SK-N-MC (cell line): ENCODE measurements around the gene PRLHR.
"Not testable (repeated sequence)": the region's sequence is repeated elsewhere in the genome, so short reads cannot be mapped to it uniquely, and the experiment has no call there.

ENCODE experiments used
- DNase-seq: peaks from one replicate; pipeline ENCODE4 v3.0.0-alpha.2; 2011; ENCODE audit warnings: low read depth, low spot score
- H3K27ac ChIP-seq: fragments of 200-600 bp; sonication (generic); 2 replicates; pipeline ENCODE4 v1.5.1; 2016; ENCODE audit warnings: mixed run types
- H3K36me3 ChIP-seq: fragments of 200-600 bp; sonication (generic); 2 replicates; pipeline ENCODE4 v1.6.1; 2017; ENCODE audit warnings: antibody characterized with exemption, low read length, mixed read lengths; ENCODE audit not compliant: insufficient read depth
- H3K4me3 ChIP-seq: fragments of 200-600 bp; sonication (generic); 2 replicates; pipeline ENCODE4 v1.5.1; 2016
- H3K9ac ChIP-seq: fragments of 200-600 bp; sonication (generic); 2 replicates; pipeline ENCODE4 v1.8.0; 2017; ENCODE audit warnings: mixed run types, mixed read lengths; ENCODE audit not compliant: insufficient read length
- H3K9me3 ChIP-seq: fragments of 200-600 bp; sonication (generic); 2 replicates; pipeline ENCODE4 v1.6.1; 2017; ENCODE audit warnings: low read depth, mild to moderate bottlenecking, antibody characterized with exemption, low read length, moderate library complexity, mixed read lengths
- EZH2 ChIP-seq: fragments of 200-600 bp; sonication (generic); IDR thresholded peaks from one replicate; pipeline ENCODE4 v1.6.1; 2017; ENCODE audit warnings: antibody characterized with exemption
- FOXP2 ChIP-seq: optimal IDR thresholded peaks from 2 replicates; pipeline ENCODE3; 2011; ENCODE audit warnings: mild to moderate bottlenecking, moderate library complexity; ENCODE audit not compliant: insufficient read depth; ENCODE audit errors: extremely low read length, control extremely low read depth
- POLR2AphosphoS5 ChIP-seq: IDR thresholded peaks from 2 replicates; pipeline ENCODE4 v1.6.1; 2012; ENCODE audit warnings: mild to moderate bottlenecking, low read depth, low read length, borderline replicate concordance

The PRLHR gene

GRCh38 chr10:118625504-118625903 is 30.1 kb upstream of the PRLHR start:
- H3K4me3 ChIP-seq: no peak overlapping the region
- H3K36me3 ChIP-seq: no peaks in the 10 kb centered on the region
- DNase-seq: no peak
- no peak overlapping the region for H3K9ac ChIP-seq
- H3K9me3 ChIP-seq: no peaks in the 10 kb centered on the region
- no peak for TF ChIP-seq FOXP2
- no peak for TF ChIP-seq EZH2
- TF ChIP-seq POLR2AphosphoS5: no peak
- no peak overlapping the region for H3K27ac ChIP-seq

DNA sequence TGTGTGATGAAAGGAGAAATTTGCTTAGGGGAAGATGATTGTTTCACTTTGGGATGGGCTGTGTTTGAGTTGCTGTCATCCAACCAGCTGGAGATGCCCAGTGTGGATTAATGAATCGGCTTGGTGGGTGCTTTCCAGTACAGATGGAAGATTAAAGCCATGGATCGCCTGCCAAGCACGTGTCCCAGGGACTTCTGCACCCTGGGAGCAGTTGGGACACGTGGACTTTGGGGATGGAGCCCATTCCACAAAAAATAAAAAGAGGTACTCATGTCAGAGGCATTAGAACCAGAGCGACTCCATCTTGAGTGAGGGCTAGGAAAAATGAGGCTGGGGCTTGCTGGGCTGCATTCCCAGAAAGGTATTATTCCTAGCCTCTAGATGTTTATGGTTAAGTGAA is 29.3 kb upstream of the PRLHR start:
- TF ChIP-seq EZH2 (no peak), FOXP2 (no peak), POLR2AphosphoS5 (no peak)
- Histone ChIP-seq H3K9me3 (no peaks in the 10 kb centered on the region), H3K27ac (no peak overlapping the region), H3K36me3 (no peaks in the 10 kb centered on the region), H3K4me3 (no peak overlapping the region), H3K9ac (no peak overlapping the region)
- no peak for DNase-seq

DNA sequence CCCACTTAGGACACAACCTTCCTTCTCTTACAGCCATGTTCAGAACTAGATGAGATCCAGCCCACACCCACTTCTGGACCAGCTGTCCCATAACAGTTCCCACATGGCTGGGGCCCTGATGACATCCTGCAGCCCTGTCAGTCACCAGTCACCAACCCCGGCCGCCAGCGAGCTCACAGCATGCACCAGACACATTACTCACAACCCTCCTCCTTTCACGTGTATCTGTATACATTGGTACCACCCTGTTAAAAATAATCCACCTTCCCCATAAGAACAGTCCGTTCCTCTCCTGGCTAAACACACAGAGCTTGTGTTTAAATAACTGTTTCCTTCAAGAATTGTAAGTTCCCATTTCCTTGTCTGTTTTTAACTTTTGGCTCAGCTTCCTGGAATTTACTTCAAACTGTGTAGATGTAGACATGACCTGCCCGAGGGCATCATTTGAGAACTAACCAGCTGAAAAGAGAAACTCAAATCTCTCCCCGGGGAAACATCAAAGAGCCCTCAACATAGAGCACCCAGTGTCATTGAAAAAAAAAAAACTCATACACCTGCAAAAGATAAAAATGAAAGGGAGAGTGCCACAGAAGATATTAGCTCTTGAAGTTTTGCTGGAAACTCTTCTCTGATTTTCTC is 26.0 kb upstream of the PRLHR start:
- H3K9me3 ChIP-seq: no peaks in the 10 kb centered on the region
- no peak overlapping the region for H3K27ac ChIP-seq
- no peak overlapping the region for H3K4me3 ChIP-seq
- TF ChIP-seq EZH2: no peak
- no peak for TF ChIP-seq FOXP2
- no peak for TF ChIP-seq POLR2AphosphoS5
- DNase-seq: peak; percentile 3
- no peaks in the 10 kb centered on the region for H3K36me3 ChIP-seq
- no peak overlapping the region for H3K9ac ChIP-seq

DNA sequence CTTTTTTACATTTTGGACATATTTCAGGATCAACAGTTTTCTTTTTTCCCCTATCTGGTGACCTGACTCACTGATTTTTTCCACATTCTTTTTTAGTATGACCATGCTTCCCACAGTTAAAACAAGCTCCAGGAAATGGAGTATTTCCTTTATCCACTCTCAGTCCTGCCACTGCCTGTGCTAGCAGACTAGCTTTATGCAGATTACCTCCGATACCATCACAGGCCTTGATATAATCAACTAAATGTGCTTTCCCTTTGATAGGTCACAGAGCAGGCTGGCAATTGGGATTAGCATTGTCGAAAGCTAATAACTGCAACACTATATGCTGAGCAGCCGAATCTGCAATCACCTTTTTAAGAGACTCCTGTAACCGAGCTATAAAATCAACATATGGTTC is 18.4 kb upstream of the PRLHR start:
- not testable (repeated sequence) for H3K27ac ChIP-seq, H3K9me3 ChIP-seq, DNase-seq, H3K9ac ChIP-seq, H3K36me3 ChIP-seq, H3K4me3 ChIP-seq

- Histone ChIP-seq H3K27ac (no peak overlapping the region), H3K36me3 (no peaks in the 10 kb centered on the region), H3K4me3 (no peak overlapping the region), H3K9me3 (no peaks in the 10 kb centered on the region), H3K9ac (no peak overlapping the region)
- DNase-seq: no peak
- TF ChIP-seq POLR2AphosphoS5: no peak
- TF ChIP-seq EZH2: no peak
- TF ChIP-seq FOXP2: no peak
Observed at GRCh38 chr10:118610577-118610976, 15.1 kb upstream of the PRLHR start.

GRCh38 chr10:118607768-118608354 is 12.4 kb upstream of the PRLHR start:
- no peak overlapping the region for H3K9ac ChIP-seq
- DNase-seq: no peak
- H3K36me3 ChIP-seq: no peaks in the 10 kb centered on the region

GRCh38 chr10:118605694-118606093 is 10.2 kb upstream of the PRLHR start:
- no peak for DNase-seq
- Histone ChIP-seq H3K9me3 (no peaks in the 10 kb centered on the region), H3K9ac (no peak overlapping the region), H3K36me3 (no peaks in the 10 kb centered on the region), H3K4me3 (no peak overlapping the region), H3K27ac (no peak overlapping the region)
- TF ChIP-seq FOXP2: no peak
- TF ChIP-seq EZH2: no peak
- TF ChIP-seq POLR2AphosphoS5: no peak

More at GRCh38 chr10:118607768-118608354, 12.4 kb upstream of the PRLHR start:
- no peak for TF ChIP-seq EZH2
- no peak for TF ChIP-seq FOXP2
- TF ChIP-seq POLR2AphosphoS5: no peak
- no peaks in the 10 kb centered on the region for H3K9me3 ChIP-seq
- no peak overlapping the region for H3K27ac ChIP-seq
- no peak overlapping the region for H3K4me3 ChIP-seq

DNA sequence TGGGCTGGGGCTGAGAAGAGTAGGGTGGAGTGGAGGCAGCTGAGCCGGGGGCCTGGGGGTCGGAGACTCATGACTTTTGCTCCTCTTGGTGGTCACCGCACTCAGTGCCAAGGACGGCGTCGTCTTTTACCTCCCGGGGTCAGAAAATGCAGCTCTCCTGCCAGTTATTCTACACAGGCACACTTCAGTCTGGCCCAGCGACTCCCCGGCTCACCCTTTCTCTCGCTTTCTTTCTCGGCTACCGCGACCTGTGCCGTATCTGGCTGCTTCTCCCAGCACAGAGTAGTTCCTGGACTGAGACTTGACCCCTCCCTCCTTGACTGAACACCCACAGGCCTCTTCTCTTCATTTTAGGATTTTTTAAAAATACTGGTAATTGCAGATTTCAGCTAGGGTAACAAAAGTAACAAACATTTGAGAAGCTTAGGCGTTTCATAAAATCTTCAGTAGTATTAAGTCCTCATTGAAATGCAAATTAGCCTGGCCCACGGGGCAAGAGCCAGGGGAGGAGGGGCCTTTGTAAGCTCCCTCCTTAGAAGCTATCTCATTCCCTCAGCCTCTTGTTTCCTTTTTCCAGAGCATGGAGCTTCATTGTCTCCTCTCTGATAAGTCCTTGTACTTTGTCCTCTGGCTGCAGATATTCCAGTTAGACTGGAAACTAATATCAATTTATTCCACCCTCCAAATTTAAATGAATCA is 1.1 kb upstream of the PRLHR start:
- H3K9ac ChIP-seq: no peak overlapping the region
- no peaks in the 10 kb centered on the region for H3K36me3 ChIP-seq
- H3K9me3 ChIP-seq: no peaks in the 10 kb centered on the region
- H3K4me3 ChIP-seq: no peak overlapping the region
- TF ChIP-seq POLR2AphosphoS5: no peak
- TF ChIP-seq FOXP2: no peak
- no peak for TF ChIP-seq EZH2
- H3K27ac ChIP-seq: no peak overlapping the region
- DNase-seq: no peak

GRCh38 chr10:118595064-118595420 is 406 bp downstream of the PRLHR start:
- Histone ChIP-seq H3K4me3 (no peak overlapping the region), H3K9ac (no peak overlapping the region), H3K27ac (no peak overlapping the region), H3K9me3 (no peaks in the 10 kb centered on the region), H3K36me3 (no peaks in the 10 kb centered on the region)
- TF ChIP-seq FOXP2: no peak
- no peak for TF ChIP-seq POLR2AphosphoS5
- TF ChIP-seq EZH2: no peak
- no peak for DNase-seq
